ENCODE results near the gene NUP210L. TPM values are rescaled to one million over a fixed set of nuclear protein-coding genes. Genes with fewer than 3 reads are reported as not detected.

NUP210L gene
- not detected in 2 replicates for polyA plus RNA-seq (2011; rRNA removed)
- not detected in 2 replicates for polyA plus RNA-seq (2012; cell fraction: cytosol; rRNA removed)
- not detected in 2 replicates for polyA plus RNA-seq (2012; cell fraction: nucleus; rRNA removed)
- not detected in 3 replicates for polyA plus RNA-seq (2017; fragmentation: RNase III; extraction: RNeasy Plus Mini Kit Qiagen cat#74134 plus additional on column Dnase treatment)
- 0.05 TPM in 1 of 2 replicates, not detected in the other for polyA minus RNA-seq (2011; rRNA and poly(A)+ RNA removed)

- ATAC-seq: peak; percentile 33 to 45; a peak in 4 of 6 replicates
- Histone ChIP-seq H3K9me3 (peaks cover 4% of the 10 kb centered on the region; the same call in 1 of the 3 replicates), H3K4me2 (no peak within 1 kb of the TSS), H3K4me3 (no peak within 1 kb of the TSS), H3K4me1 (peaks cover 10% of the 10 kb centered on the region; the same call in 1 of the 3 replicates), H3K27ac (no peak within 1 kb of the TSS)
- ChIA-PET POLR2A (no interaction called here), CTCF (interaction anchor here (0.6 kb wide), 1 partner anchor 138 kb away, joined by 3 read pairs; no protein-coding TSS in a partner anchor)
- 93% methylated on average over 25 of the region's 29 CpGs for WGBS (ENCODE audit: missing lambda C conversion rate)
- TF ChIP-seq BCL3 (IDR thresholded peaks at IDR 0.05): 0 out of 3 replicates have a peak, but pooled peaks have one; percentile 28
- no peak for TF ChIP-seq KDM5A (IDR thresholded peaks at IDR 0.05)
- no peak for TF ChIP-seq E2F6 (IDR thresholded peaks at IDR 0.05; ENCODE audit: borderline replicate concordance, low read depth)
- FAIRE-seq: no peak
- peak in 1 of 2 experiments; percentile 15 for DNase-seq (ENCODE audit: low read depth in 1 of 2, low spot score in 1 of 2)
These were observed at the start of gene NUP210L for GRCh38 chr1:154154534-154155191. Gene NUP210L, minus strand, starts transcription at chr1:154155073.

GRCh38 chr1:154199563-154199879 lies 44.6 kb upstream of the NUP210L start:
- ChIA-PET POLR2A (no interaction called here), CTCF (interaction anchor here (0.6 to 4.5 kb wide), 31 partner anchors 8 to 274 kb away, joined by 3 to 39 read pairs (median 5); partner anchors contain the start of gene HAX1)
- DNase-seq (ENCODE audit: low read depth in 1 of 2, low spot score in 1 of 2): no peak
- 83% methylated on average over 3 of the region's 3 CpGs for WGBS (ENCODE audit: missing lambda C conversion rate)
- FAIRE-seq: no peak
- Histone ChIP-seq H3K4me3 (no peak overlapping the region), H3K27ac (no peak overlapping the region), H3K4me1 (peaks cover 8% of the 10 kb centered on the region; the same call in 2 of the 3 replicates), H3K4me2 (peak overlapping the region; percentile 66), H3K9me3 (no peaks in the 10 kb centered on the region)
- TF ChIP-seq EHF (CRISPR knock-in tag; IDR thresholded peaks at IDR 0.05) (no peak), CBX2 (IDR thresholded peaks at IDR 0.05; ENCODE audit: borderline replicate concordance, low read depth) (no peak), RFX5 (IDR thresholded peaks at IDR 0.05) (no peak), EHMT2 (IDR thresholded peaks at IDR 0.05; ENCODE audit: low read depth) (no peak), SMC3 (IDR thresholded peaks at IDR 0.05) (no peak; the same call in 2 of the 3 replicates), HDAC2 (IDR thresholded peaks at IDR 0.05) (no peak), ESRRA (IDR thresholded peaks at IDR 0.05; ENCODE audit: borderline replicate concordance, low read length) (no peak), GATA3 (IDR thresholded peaks at IDR 0.05; ENCODE audit: borderline replicate concordance) (no peak), BCL3 (IDR thresholded peaks at IDR 0.05) (no peak)
- peak; percentile 73 to 80 for ATAC-seq

DNA sequence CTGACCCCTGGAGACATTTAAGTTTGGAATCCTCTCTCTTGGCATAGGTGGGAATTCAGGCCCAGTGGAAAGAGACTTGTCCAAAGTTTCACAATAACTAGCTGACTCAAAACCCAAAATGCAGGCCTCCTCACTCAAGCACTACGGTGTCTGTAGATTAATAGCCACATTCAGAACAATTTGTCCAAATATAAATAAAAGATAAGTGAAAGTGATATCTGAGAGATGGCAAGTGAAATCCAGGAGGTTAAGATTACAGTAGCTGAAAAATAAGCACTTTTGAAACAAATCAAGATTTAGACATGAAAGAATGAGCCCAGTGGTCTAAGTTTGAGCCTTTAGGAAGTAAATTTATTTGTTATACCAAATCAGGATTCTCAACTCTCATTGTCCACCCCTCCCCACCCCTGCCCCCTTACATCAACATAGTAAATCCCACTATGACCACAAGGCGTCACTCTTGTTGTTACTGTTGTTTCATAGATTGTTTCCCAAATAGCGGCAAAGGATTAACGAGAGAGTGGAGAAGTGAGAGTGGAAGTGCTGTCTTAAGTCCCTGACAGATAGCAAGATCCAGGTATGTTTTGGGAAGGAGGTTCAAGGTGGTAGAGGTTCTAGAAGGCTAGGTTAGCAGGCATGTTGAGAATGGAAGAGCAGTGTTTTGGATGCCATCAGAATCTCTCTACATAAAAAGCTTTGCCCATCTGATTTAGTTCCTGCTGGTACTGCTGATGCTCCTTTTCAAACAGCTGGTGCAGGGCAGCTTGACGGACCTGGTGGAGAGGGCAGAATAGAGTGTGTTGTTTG lies 44.1 kb upstream of the NUP210L start:
- Histone ChIP-seq H3K27ac (no peak overlapping the region), H3K4me3 (no peak overlapping the region), H3K9me3 (no peaks in the 10 kb centered on the region), H3K4me1 (peaks cover 8% of the 10 kb centered on the region; the same call in 2 of the 3 replicates), H3K4me2 (peak overlapping the region; percentile 66)
- CTCF ChIA-PET: interaction anchor here (0.6 to 4.5 kb wide), 36 partner anchors 9 to 274 kb away, joined by 3 to 39 read pairs (median 4); partner anchors contain the start of gene HAX1
- TF ChIP-seq SMC3 (IDR thresholded peaks at IDR 0.05) (peak; percentile 72), MYC (IDR thresholded peaks at IDR 0.05; ENCODE audit: borderline replicate concordance, low read length) (no peak), RAD21 (conservative IDR thresholded peaks at IDR 0.05 in 1 of 2, IDR thresholded peaks at IDR 0.05 in 1 of 2) (peak; percentile 63 to 71)
- TF ChIP-seq, protein P1, sequence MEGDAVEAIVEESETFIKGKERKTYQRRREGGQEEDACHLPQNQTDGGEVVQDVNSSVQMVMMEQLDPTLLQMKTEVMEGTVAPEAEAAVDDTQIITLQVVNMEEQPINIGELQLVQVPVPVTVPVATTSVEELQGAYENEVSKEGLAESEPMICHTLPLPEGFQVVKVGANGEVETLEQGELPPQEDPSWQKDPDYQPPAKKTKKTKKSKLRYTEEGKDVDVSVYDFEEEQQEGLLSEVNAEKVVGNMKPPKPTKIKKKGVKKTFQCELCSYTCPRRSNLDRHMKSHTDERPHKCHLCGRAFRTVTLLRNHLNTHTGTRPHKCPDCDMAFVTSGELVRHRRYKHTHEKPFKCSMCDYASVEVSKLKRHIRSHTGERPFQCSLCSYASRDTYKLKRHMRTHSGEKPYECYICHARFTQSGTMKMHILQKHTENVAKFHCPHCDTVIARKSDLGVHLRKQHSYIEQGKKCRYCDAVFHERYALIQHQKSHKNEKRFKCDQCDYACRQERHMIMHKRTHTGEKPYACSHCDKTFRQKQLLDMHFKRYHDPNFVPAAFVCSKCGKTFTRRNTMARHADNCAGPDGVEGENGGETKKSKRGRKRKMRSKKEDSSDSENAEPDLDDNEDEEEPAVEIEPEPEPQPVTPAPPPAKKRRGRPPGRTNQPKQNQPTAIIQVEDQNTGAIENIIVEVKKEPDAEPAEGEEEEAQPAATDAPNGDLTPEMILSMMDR (IDR thresholded peaks at IDR 0.05): peak; percentile 70
- POLR2A ChIA-PET: no interaction called here
- WGBS (ENCODE audit: missing lambda C conversion rate): 6% methylated on average over 5 of the region's 5 CpGs
- DNase-seq (ENCODE audit: low read depth in 1 of 2, low spot score in 1 of 2) (peak; percentile 73 to 82), FAIRE-seq (no peak), ATAC-seq (peak; percentile 84 to 85)
